GM18507 (cell line): ENCODE data around the gene PRRC2C.
"Not testable (repeated sequence)": the region's sequence is repeated elsewhere in the genome, so short reads cannot be mapped to it uniquely, and the experiment has no call there.

Experiments
- DNase-seq: peaks from one replicate; pipeline ENCODE4 v3.0.0; 2011; ENCODE audit warnings: low read depth; ENCODE audit not compliant: insufficient read length; ENCODE audit errors: extremely low spot score
- FAIRE-seq: peaks from 2 replicates; lab custom pipeline; 2011; peaks lifted over from hg19 to GRCh38; lab: Jason Lieb, UNC

The PRRC2C gene

DNA sequence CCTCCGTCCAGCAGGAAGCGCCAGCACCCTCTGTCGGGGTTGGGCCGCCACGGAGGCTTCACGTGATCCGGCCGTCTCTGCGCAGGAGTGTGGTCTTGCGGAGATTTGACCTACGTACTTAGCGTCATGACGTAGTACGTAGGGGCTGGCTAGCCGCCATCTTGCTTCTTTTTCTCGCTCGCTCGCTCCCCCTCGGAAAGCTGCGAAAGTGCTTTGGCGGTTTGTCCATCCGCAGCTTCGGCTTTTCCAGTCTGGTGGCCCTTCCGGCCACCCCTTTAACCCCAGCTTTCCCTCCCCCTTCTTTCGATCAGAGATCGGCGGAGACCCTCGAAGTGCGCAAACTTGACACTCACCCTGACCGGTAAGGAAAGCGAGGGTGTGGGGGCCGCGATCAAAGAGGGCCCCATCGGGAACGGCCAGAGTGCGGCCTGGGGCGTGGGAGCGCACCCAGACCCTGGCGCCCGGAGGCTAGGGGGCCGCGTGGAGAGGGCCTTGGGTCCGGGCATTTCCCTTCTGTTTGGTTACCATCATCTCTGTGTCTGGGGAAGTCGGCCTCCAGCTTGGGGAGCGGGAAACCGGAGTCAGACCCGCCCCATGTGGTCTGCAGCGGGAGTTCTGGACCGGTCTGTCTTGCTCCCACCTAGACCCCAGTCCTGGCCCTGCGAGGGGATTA, at the start of gene PRRC2C:
PRRC2C (plus strand) TSS at position 156 of the 673 bp plus-strand sequence. CDS start 26,559 bp downstream, outside the sequence.
- FAIRE-seq: peak; percentile 99

DNA sequence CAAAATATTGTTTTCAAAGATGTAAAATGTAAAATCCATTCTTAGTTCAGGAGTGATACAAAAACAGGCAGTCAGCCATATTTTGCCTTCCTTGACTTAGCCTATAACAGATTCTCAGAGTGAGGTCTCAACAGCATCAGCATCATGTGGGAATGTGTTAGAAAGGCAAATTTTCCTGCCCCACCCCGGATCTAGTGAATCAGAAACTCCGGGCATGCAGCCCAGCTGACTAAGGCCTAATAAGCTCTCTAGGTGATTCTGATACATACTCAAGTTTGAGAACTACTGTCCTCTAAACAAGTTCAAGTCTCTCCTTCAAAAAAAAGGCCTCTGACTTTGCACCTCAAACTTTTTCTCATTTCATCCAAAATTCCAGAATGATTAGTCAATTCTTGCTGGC, 46.9 kb upstream of the PRRC2C start:
- no peak for DNase-seq
- FAIRE-seq: no peak

More for the DNA sequence above, at the start of gene PRRC2C:
- DNase-seq: peak; percentile 70

DNA sequence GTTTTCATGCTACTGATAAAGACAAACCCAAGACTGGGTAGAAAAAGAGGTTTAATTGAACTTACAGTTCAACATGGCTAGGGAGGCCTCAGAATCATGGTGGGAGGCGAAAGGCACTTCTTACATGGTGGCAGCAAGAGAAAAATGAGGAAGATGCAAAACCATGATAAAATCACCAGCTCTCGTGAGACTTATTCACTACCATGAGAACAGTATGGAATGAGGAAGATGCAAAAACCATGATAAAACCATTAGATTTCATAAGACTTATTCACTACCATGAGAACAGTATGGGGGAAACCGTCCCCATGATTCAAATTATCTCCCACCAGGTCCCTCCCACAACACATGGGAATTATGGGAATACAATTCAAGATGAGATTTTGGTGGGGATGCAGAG, 45.1 kb upstream of the PRRC2C start:
- not testable (repeated sequence) for DNase-seq, FAIRE-seq

DNA sequence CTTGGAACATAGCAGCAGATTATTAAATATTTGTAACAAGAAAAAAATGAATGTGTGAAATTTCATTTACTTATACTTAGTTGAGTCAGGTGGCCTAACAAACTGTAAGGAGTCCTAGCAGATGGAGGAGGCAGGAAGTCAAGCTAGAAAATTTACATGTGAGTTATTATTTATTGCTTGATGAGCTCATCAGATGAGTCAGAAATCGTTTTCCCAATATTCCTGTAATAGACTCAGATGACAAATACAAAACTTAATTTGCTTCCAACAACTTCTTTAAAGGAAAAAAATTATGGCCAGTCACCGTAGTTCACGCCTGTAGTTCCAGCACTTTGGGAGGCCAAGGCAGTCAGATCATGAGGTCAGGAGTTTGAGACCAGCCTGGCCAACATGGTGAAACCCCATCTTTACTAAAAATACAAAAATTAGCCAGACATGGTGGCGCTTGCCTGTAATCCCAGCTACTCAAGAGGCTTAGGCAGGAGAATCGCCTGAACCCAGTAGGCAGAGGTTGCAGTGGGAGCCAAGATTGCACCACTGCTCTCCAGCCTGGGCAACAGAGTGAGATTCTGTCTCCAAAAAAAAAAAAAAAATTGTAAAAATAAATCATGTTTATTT, 43.9 kb upstream of the PRRC2C start:
- FAIRE-seq, DNase-seq: not testable (repeated sequence)

DNA sequence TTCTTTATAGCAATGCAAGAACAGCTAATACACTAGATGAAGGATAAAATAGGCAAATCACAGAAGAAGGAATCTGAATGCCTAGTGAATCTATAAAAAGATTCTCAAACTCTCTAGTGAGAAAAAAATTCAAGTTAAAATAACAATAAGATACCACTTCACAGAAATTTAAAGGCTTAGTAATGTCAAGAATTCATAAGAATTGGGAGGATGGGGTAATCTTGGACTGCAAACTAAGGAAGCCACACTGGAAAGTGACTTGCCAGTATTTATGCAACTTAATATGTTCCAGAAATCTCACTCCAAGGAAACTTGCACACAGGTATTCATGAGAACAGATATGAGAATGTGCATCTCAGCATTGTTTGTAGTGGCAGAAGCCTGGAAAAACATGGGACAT, 38.9 kb upstream of the PRRC2C start:
- no peak for FAIRE-seq

DNA sequence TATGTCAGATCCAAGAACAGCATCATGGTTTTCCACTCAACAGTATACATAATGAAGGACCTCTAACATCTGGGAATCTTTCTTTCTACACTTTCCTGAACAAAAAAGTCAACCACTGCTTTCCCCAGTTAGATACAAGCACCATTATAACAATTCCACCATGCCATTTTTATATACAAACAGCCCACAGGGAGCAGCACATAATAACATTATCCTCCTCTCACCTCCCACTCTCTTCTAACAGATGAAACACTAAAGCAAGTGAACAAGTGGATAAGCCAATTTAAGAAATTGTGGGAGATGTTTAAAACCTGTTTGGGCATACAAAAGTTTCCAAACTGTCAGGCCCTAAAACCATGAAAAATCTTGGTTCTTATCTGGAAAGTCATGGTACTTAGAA, 29.4 kb upstream of the PRRC2C start:
- no peak for DNase-seq
- no peak for FAIRE-seq

More for the DNA sequence above, 38.9 kb upstream of the PRRC2C start:
- DNase-seq: no peak

DNA sequence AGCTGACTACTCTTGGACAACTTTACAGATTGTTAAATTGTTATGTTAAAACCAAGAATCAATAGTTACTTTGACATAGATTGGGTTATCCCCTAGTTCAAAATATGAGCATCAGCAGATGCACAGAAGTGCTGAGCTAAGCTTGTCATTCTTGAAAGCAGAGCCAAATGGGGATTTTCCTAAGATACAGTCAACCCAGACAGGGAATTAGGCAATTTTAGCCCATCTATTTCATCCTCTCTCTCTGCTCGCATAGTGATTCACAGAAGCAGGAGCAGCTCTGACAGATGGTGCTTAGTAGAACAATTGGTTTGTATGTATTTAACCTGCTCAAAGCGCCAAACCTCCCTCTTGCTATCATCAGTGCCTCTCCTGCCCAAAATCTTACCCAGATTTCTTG, 27.9 kb upstream of the PRRC2C start:
- FAIRE-seq (no peak), DNase-seq (no peak)

DNA sequence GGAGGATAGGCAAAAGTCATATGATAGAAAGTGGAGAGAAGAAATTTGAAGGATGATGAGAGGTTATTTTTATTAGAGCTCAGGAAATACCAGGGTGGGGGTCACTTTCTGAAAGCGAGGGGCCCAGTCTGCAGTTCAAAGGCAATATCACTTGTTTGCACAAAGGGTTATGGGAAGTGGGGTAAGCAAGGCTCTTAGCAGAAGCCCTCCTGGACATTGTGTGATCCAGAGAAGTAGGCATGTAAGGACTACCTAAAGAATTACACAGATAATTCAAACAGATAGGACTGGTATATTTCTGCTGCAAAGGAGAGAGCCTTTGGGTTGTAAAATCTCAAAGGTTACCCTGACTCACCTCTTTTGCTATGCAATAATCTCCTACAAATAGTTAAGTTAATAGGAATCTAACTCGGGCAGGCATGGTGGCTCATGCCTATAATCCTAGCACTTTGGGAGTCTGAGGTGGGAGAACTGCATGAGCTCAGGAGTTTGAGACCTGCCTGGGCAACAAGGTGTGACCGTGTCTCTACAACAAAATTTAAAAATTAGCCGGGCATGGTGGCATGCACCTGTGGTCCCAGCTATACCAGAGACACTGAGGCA, 25.2 kb upstream of the PRRC2C start:
- no peak for FAIRE-seq

DNA sequence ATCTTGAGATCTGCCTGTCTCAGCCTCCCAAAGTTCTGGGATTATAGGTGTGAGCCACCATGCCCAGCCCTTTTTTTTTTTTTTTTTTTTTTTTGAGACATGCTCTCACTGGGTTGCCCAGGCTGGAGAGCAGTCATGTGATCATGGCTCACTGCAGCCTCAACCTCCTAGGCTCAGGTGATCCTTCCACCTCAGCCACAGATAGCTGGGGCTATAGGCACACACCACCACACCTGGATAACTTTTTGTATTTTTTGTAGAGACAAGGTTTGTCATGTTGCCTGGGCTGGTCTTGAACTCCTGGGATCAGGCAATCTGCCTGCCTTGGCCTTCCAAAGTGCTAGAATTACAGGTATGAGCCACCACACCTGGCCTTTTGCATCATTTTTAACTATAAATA, 17.7 kb upstream of the PRRC2C start:
- DNase-seq (no peak), FAIRE-seq (no peak)

More for the DNA sequence above, 25.2 kb upstream of the PRRC2C start:
- DNase-seq: no peak

DNA sequence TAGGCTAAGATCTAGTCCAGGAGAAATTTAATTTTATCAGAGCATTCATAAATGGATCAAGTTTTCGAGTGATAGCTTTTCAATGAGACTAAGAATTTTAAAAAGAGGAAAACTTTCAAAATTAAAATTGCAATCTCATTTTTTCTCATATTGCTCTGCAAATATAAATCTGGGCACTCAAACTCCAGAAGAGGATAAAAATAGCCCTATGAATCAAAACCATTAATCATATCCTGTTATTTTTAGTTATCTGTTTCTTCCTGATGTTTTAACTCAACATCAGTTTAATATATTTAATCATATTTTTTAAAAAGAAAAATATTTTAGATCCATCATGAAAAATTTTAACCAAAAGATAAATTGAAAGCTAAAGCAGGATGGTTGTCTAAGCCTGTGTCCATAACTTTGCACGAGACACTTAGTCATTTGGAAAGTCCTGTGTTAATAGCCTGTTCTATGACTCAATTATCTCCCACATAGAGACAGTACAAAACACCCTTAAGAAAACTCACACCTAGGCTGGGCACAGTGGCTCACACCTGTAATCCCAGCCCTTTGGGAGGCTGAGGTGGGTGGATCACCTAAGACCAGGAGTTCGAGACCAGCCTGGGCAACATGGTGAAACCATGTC, 17.1 kb upstream of the PRRC2C start:
- no peak for FAIRE-seq
- no peak for DNase-seq

DNA sequence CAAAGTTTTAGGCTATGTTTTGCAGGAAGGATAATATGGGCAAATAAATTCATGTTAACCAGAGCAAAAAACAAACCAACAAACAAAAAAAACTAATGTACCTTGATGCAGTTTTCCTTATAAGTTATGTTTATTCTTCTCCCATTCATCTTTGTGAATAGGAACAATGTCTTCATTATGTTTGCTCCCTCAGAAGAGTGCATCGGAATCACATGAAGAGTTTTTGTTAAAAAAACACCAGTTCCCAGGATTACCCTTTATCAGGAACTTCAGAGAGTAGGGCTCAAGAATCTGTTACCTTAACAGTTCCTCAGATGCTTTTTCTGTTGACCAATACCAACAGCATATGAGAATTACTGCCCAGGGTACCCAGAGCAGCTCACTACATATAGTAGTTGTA, 14.6 kb upstream of the PRRC2C start:
- DNase-seq (no peak), FAIRE-seq (no peak)

DNA sequence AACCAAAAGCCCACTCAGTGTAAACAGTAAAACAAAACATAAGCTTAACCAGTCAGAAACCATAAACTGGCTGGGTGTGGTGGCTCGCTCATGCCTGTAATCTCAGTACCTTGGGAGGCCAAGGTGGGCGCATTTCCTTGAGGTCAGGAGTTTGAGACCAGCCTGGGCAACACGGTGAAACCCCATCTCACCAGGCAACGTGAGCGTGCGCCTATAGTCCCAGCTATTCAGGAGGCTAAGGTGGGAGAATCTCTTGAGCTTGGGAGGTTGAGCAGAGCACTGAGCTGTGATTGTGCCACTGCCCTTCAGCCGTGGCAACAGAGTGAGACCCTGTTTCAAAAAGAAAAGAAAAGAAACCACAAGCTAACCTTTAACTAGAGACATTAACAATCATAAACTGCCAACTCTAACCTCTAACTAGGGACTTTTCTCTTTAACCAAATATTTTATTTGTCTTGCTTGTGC, 13.1 kb upstream of the PRRC2C start:
- FAIRE-seq: peak; percentile 80

DNA sequence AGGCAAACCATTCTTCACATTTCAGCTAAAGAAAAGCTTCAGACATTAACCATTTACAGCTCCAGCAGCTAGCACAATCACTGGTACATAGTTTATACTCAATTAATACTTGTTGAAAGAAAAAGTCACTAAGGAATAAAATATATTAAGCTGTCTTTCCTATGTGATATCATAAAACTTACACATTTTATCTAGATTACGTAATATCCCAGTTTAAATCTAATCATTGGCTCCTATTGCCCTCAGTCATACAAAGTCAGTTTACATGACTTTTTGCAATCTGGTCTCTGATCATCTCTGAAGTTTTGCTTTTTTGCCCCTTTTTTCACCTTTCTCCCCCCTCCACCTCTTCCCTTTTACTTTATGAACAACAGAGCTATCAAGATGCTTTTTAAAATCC, 8.5 kb upstream of the PRRC2C start:
- FAIRE-seq (no peak), DNase-seq (no peak)

More for the DNA sequence above, 13.1 kb upstream of the PRRC2C start:
- DNase-seq: no peak

DNA sequence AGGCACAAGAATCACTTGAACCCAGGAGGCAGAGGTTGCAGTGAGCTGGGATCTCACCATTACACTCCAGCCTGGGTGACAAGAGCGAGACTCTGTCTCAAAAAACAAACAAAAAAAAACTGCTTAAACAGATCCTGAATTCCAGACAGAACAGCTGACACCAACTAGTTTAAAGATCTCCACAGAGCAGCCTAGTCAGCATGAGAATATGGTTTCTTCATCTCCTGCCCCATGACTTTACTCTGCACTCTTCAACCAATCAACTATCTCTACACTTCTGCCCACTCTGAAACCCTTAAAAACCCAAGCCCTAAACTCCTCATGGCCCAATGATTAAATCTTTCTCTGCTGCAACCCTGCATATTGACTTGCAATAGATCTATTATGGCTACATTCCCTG, 7.5 kb upstream of the PRRC2C start:
- DNase-seq (no peak), FAIRE-seq (no peak)

DNA sequence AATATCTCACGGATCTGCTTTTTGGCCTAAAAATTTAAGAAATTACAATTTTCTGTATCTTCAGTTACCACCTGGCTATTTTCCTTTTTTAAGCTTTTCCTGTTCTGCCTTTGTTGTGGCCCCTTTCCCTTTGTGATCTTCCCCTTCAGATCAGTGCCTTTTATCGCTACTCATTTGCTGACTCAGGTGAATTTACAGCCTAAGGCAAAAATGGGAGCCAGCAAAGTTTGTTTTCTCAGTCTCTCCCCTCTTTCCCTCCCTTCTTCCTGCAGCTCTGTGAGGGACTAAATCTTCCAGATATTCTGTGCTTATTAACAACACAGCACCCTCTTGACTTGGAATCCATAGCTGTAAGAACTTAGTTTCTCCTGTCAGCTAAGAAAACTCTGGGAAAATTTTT, 5.3 kb upstream of the PRRC2C start:
- no peak for FAIRE-seq
- no peak for DNase-seq

DNA sequence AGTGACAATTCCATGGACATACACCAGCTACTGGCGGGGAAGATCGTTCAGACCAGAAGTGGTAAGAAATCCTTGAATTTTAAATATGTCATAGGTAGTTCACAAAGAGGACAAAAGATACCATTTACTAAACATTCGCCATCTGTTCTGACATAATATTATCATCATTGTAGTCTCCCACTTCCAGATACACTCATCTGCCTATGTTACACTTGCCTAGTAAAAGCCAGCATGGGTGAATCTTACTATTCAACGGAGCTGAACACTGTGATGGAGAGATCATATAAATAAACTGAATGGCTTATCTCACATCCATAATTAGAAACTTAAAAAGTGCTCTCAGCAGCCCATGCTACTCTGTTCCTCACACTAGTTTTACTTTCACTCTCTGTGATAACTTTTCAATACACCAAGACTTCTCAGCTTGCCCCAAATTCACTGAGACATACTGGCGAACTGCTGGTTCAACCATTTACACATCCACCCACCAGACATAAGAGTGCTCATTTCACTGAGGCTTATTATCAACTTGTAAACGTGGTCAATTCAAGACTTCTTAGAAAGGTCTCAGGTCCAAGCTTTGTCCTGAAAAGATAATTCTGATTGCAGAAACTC, 463 bp upstream of the PRRC2C start:
- DNase-seq: no peak
- FAIRE-seq: no peak

DNA sequence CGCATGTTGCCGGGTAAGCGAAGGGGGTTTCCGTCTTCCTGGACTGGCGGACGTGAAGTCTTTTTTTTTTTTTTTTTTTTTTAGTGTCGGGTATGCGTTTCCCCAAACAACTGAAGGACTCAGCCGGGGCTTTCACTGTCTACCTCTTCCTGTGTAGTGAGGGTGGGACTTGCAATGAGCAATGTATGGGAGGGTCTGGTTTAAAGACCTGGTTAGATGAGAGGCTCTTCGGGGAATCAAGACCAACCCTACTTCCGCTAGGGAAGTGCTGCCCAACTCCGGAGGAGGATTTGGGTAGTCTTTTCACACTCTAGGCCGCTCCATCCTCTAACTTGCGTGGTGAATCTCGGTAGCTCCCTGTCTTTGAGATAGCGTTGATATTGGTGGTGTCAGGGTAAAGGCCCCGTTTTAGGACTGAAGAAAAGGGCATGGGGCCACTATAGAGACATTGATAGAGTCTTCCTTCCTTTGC, 754 bp downstream of the PRRC2C start:
- DNase-seq (no peak), FAIRE-seq (peak; percentile 79)

DNA sequence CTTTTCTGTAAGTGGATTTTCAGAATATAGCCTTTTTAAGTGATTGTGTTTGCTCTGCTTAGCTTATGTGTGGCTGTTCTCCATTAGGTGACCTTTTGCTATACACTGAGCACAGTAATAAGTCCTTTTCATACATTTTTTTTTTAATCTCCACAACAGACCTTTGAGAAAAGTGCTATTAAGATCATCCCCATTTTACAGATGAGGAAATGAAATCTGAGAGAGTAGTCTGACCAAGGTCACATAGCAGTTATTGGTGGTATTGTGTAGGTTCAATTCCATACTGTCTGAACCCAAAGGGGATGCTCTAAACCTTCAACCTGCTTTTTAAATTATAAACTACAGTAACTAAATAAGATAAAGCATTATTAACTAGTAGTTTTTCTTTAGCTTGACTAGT, 1.7 kb downstream of the PRRC2C start:
- FAIRE-seq: peak; percentile 48
- DNase-seq: no peak

DNA sequence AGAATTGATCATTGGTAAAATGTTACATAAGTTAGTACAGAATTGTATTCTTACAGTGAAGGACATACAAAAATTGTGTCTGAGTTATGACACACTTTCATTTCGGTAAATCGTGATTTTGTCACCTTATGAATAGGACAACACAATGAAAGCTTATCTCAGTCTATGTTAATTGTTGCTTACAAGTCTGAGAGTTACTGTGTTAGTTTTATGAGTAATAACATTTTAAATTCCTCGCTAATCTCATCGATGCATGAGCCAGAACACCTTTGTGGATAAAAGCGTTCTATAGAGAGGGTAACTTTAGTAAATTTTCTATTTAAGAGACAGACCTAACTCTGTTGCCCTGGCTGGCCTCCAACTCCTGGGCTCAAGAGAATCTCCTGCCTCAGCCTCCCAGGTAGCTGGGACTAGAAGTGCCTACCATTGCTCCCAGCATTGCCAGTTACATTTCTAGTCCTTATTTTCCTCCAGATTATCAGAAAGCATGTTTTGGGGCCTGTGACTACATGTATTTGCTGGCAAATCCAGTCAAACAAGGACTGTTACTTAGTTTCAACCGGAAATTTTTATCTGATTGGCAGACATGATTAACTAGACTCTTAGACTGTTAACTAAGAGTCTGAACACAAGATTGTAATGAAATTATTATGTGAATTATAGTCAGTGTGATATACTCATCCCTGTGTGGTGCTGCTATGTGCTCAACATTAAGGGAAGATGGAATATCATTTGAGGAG, 3.0 kb downstream of the PRRC2C start:
- no peak for FAIRE-seq
- no peak for DNase-seq
